Measurements from ENCODE around the gene BCL11A.
"Not testable (repeated sequence)": the region's sequence is repeated elsewhere in the genome, so short reads cannot be mapped to it uniquely, and the experiment has no call there.

Gene BCL11A

DNA sequence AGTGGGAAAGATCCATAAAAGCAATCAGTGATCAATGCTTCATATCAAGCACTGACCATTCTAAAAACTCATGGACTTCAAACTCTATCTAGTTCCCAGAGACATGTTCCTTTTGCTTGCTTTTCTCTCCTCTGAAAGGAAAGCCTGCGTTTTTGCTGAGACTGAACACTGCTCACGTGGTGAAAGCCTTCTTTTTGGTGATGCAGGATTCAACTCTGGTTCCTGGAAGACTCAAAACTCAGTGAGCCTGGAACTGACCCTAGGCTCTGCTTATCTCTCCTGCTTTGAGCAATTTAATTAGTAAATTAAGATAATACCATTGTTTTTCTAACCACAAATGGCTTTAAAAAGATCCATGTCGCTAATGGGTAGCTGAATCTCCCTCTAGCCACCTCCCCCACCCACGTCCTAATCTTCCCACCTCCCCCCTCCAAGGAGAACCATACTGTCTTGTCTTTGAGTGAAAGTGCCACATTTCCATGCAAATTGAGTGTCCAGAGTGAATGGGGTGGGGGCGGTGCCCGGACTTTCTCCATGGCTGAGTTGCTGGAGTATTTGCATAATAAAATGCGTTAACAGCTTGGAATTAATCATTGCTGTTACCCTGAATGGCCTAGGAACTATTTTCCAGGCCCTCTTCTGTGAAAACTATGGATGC is 130.5 kb downstream of the BCL11A start:
- TF ChIP-seq, protein P1, sequence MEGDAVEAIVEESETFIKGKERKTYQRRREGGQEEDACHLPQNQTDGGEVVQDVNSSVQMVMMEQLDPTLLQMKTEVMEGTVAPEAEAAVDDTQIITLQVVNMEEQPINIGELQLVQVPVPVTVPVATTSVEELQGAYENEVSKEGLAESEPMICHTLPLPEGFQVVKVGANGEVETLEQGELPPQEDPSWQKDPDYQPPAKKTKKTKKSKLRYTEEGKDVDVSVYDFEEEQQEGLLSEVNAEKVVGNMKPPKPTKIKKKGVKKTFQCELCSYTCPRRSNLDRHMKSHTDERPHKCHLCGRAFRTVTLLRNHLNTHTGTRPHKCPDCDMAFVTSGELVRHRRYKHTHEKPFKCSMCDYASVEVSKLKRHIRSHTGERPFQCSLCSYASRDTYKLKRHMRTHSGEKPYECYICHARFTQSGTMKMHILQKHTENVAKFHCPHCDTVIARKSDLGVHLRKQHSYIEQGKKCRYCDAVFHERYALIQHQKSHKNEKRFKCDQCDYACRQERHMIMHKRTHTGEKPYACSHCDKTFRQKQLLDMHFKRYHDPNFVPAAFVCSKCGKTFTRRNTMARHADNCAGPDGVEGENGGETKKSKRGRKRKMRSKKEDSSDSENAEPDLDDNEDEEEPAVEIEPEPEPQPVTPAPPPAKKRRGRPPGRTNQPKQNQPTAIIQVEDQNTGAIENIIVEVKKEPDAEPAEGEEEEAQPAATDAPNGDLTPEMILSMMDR (IDR thresholded peaks at IDR 0.05; ENCODE audit: insufficient read depth, low read length, poor library complexity, severe bottlenecking): no peak
- TF ChIP-seq EZH2phosphoT487 (conservative IDR thresholded peaks at IDR 0.05; ENCODE audit: low read length): no peak
- no peak overlapping the region for H2AFZ ChIP-seq (ENCODE audit: low read depth, low read length, severe bottlenecking)
- H3F3A ChIP-seq (ENCODE audit: insufficient read depth): no peaks in the 10 kb centered on the region
- no peaks in the 10 kb centered on the region for H4K20me1 ChIP-seq (ENCODE audit: low read depth, low read length)
- H3K36me3 ChIP-seq (ENCODE audit: low read length): no peaks in the 10 kb centered on the region
- H3K4me3 ChIP-seq (ENCODE audit: insufficient read depth, low read length, poor library complexity, severe bottlenecking): no peak overlapping the region
- H3K27ac ChIP-seq (ENCODE audit: low read depth, low read length): no peak overlapping the region
- H3K9ac ChIP-seq (ENCODE audit: low read length): no peak overlapping the region
- no peaks in the 10 kb centered on the region; the same call in 1 of the 2 replicates for H3K9me3 ChIP-seq (ENCODE audit: insufficient read depth, low read length)
- H3K9me2 ChIP-seq (replicated peaks; ENCODE audit: insufficient read depth, low read length): no peaks in the 10 kb centered on the region
- no peak overlapping the region for H3K4me2 ChIP-seq (ENCODE audit: low read depth, low read length, poor library complexity, severe bottlenecking)
- no peaks in the 10 kb centered on the region for H3K79me2 ChIP-seq (ENCODE audit: insufficient read depth, low read length)
- H3K27me3 ChIP-seq (ENCODE audit: low read length): no peaks in the 10 kb centered on the region

DNA sequence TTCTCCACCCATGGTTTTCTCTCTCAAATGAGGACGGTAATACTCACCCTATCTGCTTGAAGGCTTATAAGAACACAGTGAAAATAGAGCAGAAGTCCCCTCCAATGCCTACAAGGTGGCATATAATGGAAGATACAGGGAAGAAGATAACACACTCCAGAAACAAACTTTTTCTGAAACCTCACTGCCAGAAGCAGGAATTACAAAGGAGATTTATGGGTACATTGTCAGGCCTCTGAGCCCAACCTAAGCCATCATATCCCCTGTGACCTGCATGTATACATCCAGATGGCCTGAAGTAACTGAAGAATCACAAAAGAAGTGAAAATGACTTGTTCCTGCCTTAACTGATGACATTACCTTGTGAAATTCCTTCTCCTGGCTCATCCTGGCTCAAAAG is 136.2 kb downstream of the BCL11A start:
- not testable (repeated sequence) for H4K20me1 ChIP-seq (ENCODE audit: low read depth, low read length); H3K4me2 ChIP-seq (ENCODE audit: low read depth, low read length, poor library complexity, severe bottlenecking); H3K27me3 ChIP-seq (ENCODE audit: low read length); H3K27ac ChIP-seq (ENCODE audit: low read depth, low read length); H3K4me3 ChIP-seq (ENCODE audit: insufficient read depth, low read length, poor library complexity, severe bottlenecking); H3K36me3 ChIP-seq (ENCODE audit: low read length); H3K9ac ChIP-seq (ENCODE audit: low read length); H3K9me2 ChIP-seq (replicated peaks; ENCODE audit: insufficient read depth, low read length); H3K79me2 ChIP-seq (ENCODE audit: insufficient read depth, low read length); H3K9me3 ChIP-seq (ENCODE audit: insufficient read depth, low read length); H2AFZ ChIP-seq (ENCODE audit: low read depth, low read length, severe bottlenecking); H3F3A ChIP-seq (ENCODE audit: insufficient read depth)

DNA sequence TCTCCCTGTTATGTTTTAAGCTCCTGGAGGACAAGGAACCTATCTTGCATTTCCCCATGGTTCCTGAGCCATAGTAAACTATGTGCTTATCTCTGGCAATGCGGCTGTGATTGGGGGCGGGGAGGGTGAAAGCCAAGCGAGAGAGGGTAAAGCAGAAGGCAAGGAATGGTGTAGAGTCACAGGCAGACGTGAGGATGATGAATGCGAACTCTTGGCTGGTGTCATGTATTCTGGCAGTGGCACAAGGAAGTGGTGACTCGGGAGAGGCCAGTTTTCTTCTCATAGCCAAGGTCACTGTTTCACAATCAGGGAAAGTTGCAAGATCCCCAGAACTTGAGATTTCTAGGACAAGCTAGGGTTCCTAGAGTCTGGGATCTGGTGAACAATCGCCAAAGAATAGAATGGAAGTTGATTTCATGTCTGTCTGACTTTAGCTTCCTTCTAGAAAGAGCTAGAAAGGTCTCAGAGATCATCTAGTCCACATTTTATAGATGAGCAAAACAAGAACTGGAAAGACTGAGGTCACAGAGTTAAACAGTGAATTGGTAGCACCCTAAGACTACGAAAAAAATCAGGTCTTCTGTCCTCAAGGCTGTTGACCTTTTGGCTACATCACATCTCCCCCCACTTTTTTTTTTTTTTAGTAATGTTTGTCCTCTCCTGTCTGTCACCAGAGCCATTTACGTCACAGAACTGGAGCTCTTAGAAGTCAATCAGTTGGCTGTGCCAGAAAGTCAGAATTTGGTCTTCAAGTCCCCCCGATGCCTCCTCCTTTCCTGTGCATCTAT is 137.0 kb downstream of the BCL11A start:
- Histone ChIP-seq H3K79me2 (ENCODE audit: insufficient read depth, low read length) (no peaks in the 10 kb centered on the region), H3K9ac (ENCODE audit: low read length) (no peak overlapping the region), H3K27me3 (ENCODE audit: low read length) (no peaks in the 10 kb centered on the region), H2AFZ (ENCODE audit: low read depth, low read length, severe bottlenecking) (no peak overlapping the region), H4K20me1 (ENCODE audit: low read depth, low read length) (no peaks in the 10 kb centered on the region), H3K9me2 (replicated peaks; ENCODE audit: insufficient read depth, low read length) (no peaks in the 10 kb centered on the region), H3K27ac (ENCODE audit: low read depth, low read length) (no peak overlapping the region), H3K4me3 (ENCODE audit: insufficient read depth, low read length, poor library complexity, severe bottlenecking) (no peak overlapping the region), H3F3A (ENCODE audit: insufficient read depth) (no peaks in the 10 kb centered on the region), H3K9me3 (ENCODE audit: insufficient read depth, low read length) (no peaks in the 10 kb centered on the region), H3K36me3 (ENCODE audit: low read length) (no peaks in the 10 kb centered on the region), H3K4me2 (ENCODE audit: low read depth, low read length, poor library complexity, severe bottlenecking) (no peak overlapping the region)
- TF ChIP-seq EZH2phosphoT487 (conservative IDR thresholded peaks at IDR 0.05; ENCODE audit: low read length): no peak
- TF ChIP-seq, protein P1 (IDR thresholded peaks at IDR 0.05; ENCODE audit: insufficient read depth, low read length, poor library complexity, severe bottlenecking): no peak

DNA sequence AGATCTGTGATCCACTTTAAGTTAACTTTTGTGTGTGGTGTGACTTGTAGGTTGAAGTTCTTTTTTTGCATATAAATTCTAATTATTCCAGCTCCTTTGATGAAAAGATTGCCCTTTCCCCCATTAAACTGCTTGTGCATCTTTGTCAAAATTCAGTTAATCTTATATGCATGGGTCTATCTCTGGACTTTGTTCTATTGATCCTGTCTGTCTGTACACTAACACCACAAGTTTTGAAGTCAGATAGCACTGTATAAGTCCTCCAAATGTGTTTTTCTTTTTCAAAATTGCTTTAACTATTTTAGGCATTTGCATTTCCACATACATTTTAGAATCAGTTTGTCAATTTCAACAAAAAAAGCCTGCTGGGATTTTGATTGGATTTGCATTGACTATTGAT is 137.6 kb downstream of the BCL11A start:
- Histone ChIP-seq H3K9ac (ENCODE audit: low read length) (no peak overlapping the region), H3K9me2 (replicated peaks; ENCODE audit: insufficient read depth, low read length) (no peaks in the 10 kb centered on the region), H3K79me2 (ENCODE audit: insufficient read depth, low read length) (no peaks in the 10 kb centered on the region), H3K4me3 (ENCODE audit: insufficient read depth, low read length, poor library complexity, severe bottlenecking) (no peak overlapping the region), H3K4me2 (ENCODE audit: low read depth, low read length, poor library complexity, severe bottlenecking) (no peak overlapping the region), H2AFZ (ENCODE audit: low read depth, low read length, severe bottlenecking) (no peak overlapping the region), H4K20me1 (ENCODE audit: low read depth, low read length) (no peaks in the 10 kb centered on the region), H3K27me3 (ENCODE audit: low read length) (no peaks in the 10 kb centered on the region), H3K27ac (ENCODE audit: low read depth, low read length) (no peak overlapping the region), H3K36me3 (ENCODE audit: low read length) (no peaks in the 10 kb centered on the region), H3K9me3 (ENCODE audit: insufficient read depth, low read length) (no peaks in the 10 kb centered on the region), H3F3A (ENCODE audit: insufficient read depth) (no peaks in the 10 kb centered on the region)
- TF ChIP-seq, protein P1 (IDR thresholded peaks at IDR 0.05; ENCODE audit: insufficient read depth, low read length, poor library complexity, severe bottlenecking): no peak
- no peak for TF ChIP-seq EZH2phosphoT487 (conservative IDR thresholded peaks at IDR 0.05; ENCODE audit: low read length)

Data from SU-DHL-6 (cell line).